ENCODE data around the gene ABHD12B. TPM values are rescaled to one million over a fixed set of nuclear protein-coding genes. Genes with fewer than 3 reads are reported as not detected.
A peak's percentile ranks its signal among the peaks of the same experiment; 100 is the strongest.

ABHD12B gene
- total and polyA plus RNA-seq, 2 of the 13 experiments (the other 11 are each of a cell fraction or from before 2014, with no cell fraction given), result not detected

- TF ChIP-seq TBX3 (IDR thresholded peaks at IDR 0.05; ENCODE audit: borderline replicate concordance) (0 out of 2 replicates have a peak, but pooled peaks have one; percentile 35), ATRX (CRISPR knock-in tag; IDR thresholded peaks at IDR 0.05; ENCODE audit: borderline replicate concordance) (no peak), HHEX (CRISPR knock-in tag; IDR thresholded peaks at IDR 0.05) (0 out of 2 replicates have a peak, but pooled peaks have one; percentile 28), NR2F6 (IDR thresholded peaks at IDR 0.05) (no peak; the same call in 1 of the 2 replicates), NR2F6 (CRISPR knock-in tag; IDR thresholded peaks at IDR 0.05) (peak; percentile 36), IKZF5 (CRISPR knock-in tag; IDR thresholded peaks at IDR 0.05) (no peak), GABPB1 (CRISPR knock-in tag; IDR thresholded peaks at IDR 0.05) (no peak), TBX2 (CRISPR knock-in tag; IDR thresholded peaks at IDR 0.05; ENCODE audit: borderline replicate concordance) (peak; percentile 55), ZNF274 (CRISPR knock-in tag; IDR thresholded peaks at IDR 0.05) (no peak), NR2C2 (CRISPR knock-in tag; IDR thresholded peaks at IDR 0.05; ENCODE audit: borderline replicate concordance) (no peak), ELF3 (CRISPR knock-in tag; IDR thresholded peaks at IDR 0.05) (peak; percentile 51; the same call in 1 of the 2 replicates), EED (CRISPR knock-in tag; IDR thresholded peaks at IDR 0.05) (no peak; the same call in 1 of the 2 replicates), GATAD1 (CRISPR knock-in tag; IDR thresholded peaks at IDR 0.05) (peak; percentile 42), TARDBP (CRISPR knock-in tag; IDR thresholded peaks at IDR 0.05) (peak; percentile 52; the same call in 1 of the 2 replicates), ZBTB38 (CRISPR knock-in tag; IDR thresholded peaks at IDR 0.05) (no peak; the same call in 1 of the 2 replicates), GMEB1 (CRISPR knock-in tag; IDR thresholded peaks at IDR 0.05; ENCODE audit: borderline replicate concordance) (peak; percentile 10; the same call in 1 of the 2 replicates), FOXK2 (IDR thresholded peaks at IDR 0.05) (peak; percentile 85), PPARG (CRISPR knock-in tag; conservative IDR thresholded peaks at IDR 0.05) (peak; percentile 46; the same call in 1 of the 2 replicates), TEF (CRISPR knock-in tag; IDR thresholded peaks at IDR 0.05) (no peak), CHD2 (IDR thresholded peaks at IDR 0.05; ENCODE audit: low read depth, low read length) (no peak), CEBPG (CRISPR knock-in tag; IDR thresholded peaks at IDR 0.05) (peak; percentile 14; the same call in 1 of the 2 replicates), ZBTB25 (CRISPR knock-in tag; IDR thresholded peaks at IDR 0.05) (peak; percentile 36; the same call in 1 of the 2 replicates), ZNF883 (CRISPR knock-in tag; IDR thresholded peaks at IDR 0.05; ENCODE audit: not compliant biosample characterization) (no peak), ZNF263 (CRISPR knock-in tag; IDR thresholded peaks at IDR 0.05) (0 out of 2 replicates have a peak, but pooled peaks have one; percentile 20), TCF7 (IDR thresholded peaks at IDR 0.05; ENCODE audit: low read depth) (no peak), SYNCRIP (IDR thresholded peaks at IDR 0.05; ENCODE audit: insufficient read depth, low read depth, low read length) (no peak), POLR2AphosphoS5 (IDR thresholded peaks at IDR 0.05; ENCODE audit: low read depth, low read length) (peak; percentile 55), PHB2 (IDR thresholded peaks at IDR 0.05; ENCODE audit: partially characterized antibody) (no peak), ZC3H4 (CRISPR knock-in tag; IDR thresholded peaks at IDR 0.05; ENCODE audit: borderline replicate concordance) (peak; percentile 23; the same call in 1 of the 2 replicates)
These were observed 73.0 kb downstream of the ABHD12B start (continued) for GRCh38 chr14:50944647-50945413.
